RWPE1 (cell line): ENCODE data around the gene RPL38.

ENCODE experiments used
- CTCF ChIA-PET: fragments of 350-600 bp; sonication (Branson Sonifier 250); formaldehyde crosslinking; extraction: SDS; loops from one replicate; lab custom pipeline; 2021; lab: Yijun Ruan, JAX
- POLR2A ChIA-PET: fragments of 400-600 bp; formaldehyde crosslinking; extraction: SDS; loops from one replicate; lab custom pipeline; 2020; ENCODE audit warnings: antibody characterized with exemption; ENCODE audit not compliant: low non-redundant PET; lab: Yijun Ruan, JAX
- DNase-seq: peaks from one replicate; pipeline ENCODE4 v3.0.0; 2012; ENCODE audit warnings: low spot score
- H3K27ac ChIP-seq: fragments of 450-650 bp; 2 replicates; pipeline ENCODE4 v1.5.1; 2017
- TF ChIP-seq, protein P1 (sequence below): fragments of 450-650 bp; conservative IDR thresholded peaks from 2 replicates; pipeline ENCODE4 v1.5.1; 2017; ENCODE audit warnings: low read depth, mild to moderate bottlenecking

Gene RPL38

GRCh38 chr17:74220946-74221818 is 17.7 kb downstream of the RPL38 start:
- DNase-seq = no peak
- no peak overlapping the region for H3K27ac ChIP-seq
- TF ChIP-seq, protein P1, sequence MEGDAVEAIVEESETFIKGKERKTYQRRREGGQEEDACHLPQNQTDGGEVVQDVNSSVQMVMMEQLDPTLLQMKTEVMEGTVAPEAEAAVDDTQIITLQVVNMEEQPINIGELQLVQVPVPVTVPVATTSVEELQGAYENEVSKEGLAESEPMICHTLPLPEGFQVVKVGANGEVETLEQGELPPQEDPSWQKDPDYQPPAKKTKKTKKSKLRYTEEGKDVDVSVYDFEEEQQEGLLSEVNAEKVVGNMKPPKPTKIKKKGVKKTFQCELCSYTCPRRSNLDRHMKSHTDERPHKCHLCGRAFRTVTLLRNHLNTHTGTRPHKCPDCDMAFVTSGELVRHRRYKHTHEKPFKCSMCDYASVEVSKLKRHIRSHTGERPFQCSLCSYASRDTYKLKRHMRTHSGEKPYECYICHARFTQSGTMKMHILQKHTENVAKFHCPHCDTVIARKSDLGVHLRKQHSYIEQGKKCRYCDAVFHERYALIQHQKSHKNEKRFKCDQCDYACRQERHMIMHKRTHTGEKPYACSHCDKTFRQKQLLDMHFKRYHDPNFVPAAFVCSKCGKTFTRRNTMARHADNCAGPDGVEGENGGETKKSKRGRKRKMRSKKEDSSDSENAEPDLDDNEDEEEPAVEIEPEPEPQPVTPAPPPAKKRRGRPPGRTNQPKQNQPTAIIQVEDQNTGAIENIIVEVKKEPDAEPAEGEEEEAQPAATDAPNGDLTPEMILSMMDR = no peak
- ChIA-PET CTCF (interaction anchor here (0.7 kb wide), 1 partner anchor 75 kb away, joined by 3 read pairs; no protein-coding TSS in a partner anchor), POLR2A (no interaction called here)

DNA sequence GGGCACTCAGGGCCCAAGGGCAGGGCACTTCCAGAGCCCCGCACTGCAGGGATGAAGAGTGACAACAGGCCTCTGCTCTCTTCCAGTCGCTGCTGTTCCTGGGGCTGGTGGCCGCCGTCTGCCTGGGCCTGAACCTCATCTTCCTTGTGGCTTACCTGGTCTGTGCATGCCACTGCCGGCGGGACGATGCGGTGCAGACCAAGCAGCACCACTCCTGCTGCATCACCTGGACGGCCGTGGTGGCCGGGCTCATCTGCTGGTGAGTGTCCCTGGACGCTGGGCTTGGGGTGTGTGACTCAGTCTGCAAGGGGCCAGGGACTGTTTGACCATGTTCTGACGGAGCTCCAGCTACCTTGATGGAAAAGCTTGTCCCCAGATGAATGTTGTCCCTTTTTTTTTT is 18.9 kb downstream of the RPL38 start:
- ChIA-PET CTCF (interaction anchor here (0.7 kb wide), 1 partner anchor 74 kb away, joined by 3 read pairs; no protein-coding TSS in a partner anchor), POLR2A (no interaction called here)
- H3K27ac ChIP-seq = no peak overlapping the region
- DNase-seq = no peak
- TF ChIP-seq, protein P1 = no peak

GRCh38 chr17:74223901-74224300 is 20.4 kb downstream of the RPL38 start:
- H3K27ac ChIP-seq = no peak overlapping the region
- no peak for DNase-seq
- CTCF ChIA-PET = no interaction called here
- TF ChIP-seq, protein P1 = no peak
- POLR2A ChIA-PET = no interaction called here

DNA sequence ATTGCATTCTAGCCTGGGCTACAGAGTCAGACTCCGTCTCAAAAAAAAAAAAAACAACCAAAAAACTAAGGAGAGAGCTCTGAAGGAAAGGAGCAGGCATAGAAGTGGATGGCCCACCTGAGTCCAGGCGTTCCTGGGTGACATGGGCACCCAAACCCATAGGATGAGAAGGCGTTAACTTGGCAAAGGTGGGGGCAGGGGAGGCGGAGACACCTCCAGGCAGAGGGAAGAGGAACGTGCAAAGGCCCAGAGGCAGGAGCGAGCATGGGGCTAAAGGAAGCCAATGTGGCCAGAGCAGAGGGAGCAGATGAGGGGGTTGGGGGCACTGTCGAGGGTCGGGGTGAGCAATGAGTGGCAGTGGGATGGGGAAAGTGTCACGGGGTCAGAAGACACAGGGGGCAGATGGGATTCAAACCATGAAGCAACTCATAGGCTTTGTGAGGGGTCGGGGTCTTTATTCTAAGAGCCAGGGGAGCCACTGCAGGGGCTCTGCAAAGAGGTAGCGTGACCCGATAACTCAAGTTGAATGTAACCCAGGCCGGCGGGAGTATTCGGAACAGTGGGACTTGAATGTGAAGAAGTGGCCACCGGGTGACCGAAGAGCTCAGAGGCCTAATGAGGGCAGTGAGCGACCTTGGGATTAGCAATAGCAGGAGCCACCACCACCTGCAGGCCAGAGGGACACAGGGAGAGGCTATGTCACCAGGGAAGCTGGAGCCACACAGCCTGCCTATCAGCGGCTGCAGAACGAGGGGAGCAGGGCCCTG is 21.7 kb downstream of the RPL38 start:
- ChIA-PET CTCF (no interaction called here), POLR2A (no interaction called here)
- TF ChIP-seq, protein P1 = no peak
- H3K27ac ChIP-seq = no peak overlapping the region
- no peak for DNase-seq

DNA sequence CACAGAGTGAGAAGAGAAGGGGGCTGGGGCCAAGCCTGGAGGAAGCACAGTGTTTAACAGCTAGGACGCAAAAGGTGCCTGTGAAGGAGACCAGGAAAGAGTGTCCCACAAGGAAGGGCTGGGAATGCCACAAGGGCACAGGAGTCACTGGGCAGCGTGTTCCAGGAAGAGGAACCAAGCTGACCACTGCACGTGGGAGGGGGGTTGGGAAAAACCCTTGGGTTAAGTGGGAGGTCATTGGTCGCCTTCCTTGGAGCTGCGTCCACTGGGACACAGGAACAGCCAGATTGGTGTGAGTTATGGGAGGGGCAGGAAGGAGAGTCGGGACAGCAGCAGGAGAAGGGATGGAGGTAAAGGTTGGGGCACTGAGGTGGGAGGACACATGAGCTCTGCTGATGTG is 22.8 kb downstream of the RPL38 start:
- ChIA-PET POLR2A (no interaction called here), CTCF (no interaction called here)
- no peak for DNase-seq
- TF ChIP-seq, protein P1 = no peak
- H3K27ac ChIP-seq = no peak overlapping the region

- TF ChIP-seq, protein P1 = no peak
- CTCF ChIA-PET = no interaction called here
- H3K27ac ChIP-seq = no peak overlapping the region
- POLR2A ChIA-PET = no interaction called here
- no peak for DNase-seq
Measured at GRCh38 chr17:74227271-74228080, 24.0 kb downstream of the RPL38 start.
